C4-2B (cell line): ENCODE data around the gene IL16.

Experiments used
- ZFX ChIP-seq: fragments of 450-650 bp; IDR thresholded peaks from 2 replicates; pipeline ENCODE4 v1.6.1; 2017
- TF ChIP-seq, protein P1 (sequence below): fragments of 450-650 bp; conservative IDR thresholded peaks from 2 replicates; pipeline ENCODE4 v1.5.1; 2017; ENCODE audit warnings: mild to moderate bottlenecking

DNA sequence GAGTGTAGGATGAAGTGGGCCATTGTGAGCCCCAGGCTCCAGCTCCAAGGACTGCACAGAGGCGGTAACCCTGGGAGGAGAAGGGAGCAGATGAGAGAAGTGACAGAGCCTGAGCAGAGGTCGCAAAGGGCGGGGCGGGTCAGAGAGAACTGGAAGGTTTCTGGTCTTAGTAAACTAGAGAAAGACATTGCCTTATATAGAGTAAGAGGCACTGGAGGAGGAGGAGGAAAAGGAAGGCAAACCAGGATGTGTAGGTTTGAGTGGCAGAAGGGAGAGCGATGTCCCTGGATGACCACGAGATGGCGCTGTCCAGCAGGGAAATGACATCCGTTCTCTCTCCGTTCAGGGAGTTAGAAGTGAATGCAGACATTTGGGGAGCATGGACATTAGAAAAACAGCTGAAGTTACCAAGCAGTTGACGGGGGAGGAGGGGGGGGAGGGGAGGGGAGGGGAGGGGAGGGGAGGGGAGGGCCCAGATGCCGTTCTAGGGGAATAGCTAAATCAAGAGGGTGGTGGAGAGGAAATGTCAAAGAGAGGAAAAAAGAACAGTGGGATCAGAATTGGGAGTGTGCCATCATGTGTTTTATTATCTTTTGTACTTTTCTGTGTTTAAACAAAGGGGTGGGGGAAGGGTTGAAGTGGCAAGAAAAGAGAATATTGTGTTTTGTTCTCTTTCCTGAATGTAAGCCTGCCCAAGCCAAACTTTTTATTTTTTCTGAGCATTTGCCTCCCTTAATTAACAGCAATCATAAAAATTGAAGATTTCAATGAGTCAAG lies 78.4 kb downstream of the IL16 start:
- TF ChIP-seq, protein P1, sequence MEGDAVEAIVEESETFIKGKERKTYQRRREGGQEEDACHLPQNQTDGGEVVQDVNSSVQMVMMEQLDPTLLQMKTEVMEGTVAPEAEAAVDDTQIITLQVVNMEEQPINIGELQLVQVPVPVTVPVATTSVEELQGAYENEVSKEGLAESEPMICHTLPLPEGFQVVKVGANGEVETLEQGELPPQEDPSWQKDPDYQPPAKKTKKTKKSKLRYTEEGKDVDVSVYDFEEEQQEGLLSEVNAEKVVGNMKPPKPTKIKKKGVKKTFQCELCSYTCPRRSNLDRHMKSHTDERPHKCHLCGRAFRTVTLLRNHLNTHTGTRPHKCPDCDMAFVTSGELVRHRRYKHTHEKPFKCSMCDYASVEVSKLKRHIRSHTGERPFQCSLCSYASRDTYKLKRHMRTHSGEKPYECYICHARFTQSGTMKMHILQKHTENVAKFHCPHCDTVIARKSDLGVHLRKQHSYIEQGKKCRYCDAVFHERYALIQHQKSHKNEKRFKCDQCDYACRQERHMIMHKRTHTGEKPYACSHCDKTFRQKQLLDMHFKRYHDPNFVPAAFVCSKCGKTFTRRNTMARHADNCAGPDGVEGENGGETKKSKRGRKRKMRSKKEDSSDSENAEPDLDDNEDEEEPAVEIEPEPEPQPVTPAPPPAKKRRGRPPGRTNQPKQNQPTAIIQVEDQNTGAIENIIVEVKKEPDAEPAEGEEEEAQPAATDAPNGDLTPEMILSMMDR: peak; percentile 73
- no peak for TF ChIP-seq ZFX
